ENCODE measurements around the gene KCNQ1OT1.

The KCNQ1OT1 gene

GRCh38 chr11:2730272-2731129, 30.7 kb upstream of the KCNQ1OT1 start:
- TF ChIP-seq EZH2phosphoT487 (IDR thresholded peaks at IDR 0.05; ENCODE audit: low read length): no peak
- no peak for TF ChIP-seq CTCF (IDR thresholded peaks at IDR 0.05; ENCODE audit: low read length)
- no peak for TF ChIP-seq EZH2 (optimal IDR thresholded peaks at IDR 0.05; ENCODE audit: low read depth, low read length)
- no peak overlapping the region for H3K4me2 ChIP-seq (ENCODE audit: low read depth, low read length)
- no peak for DNase-seq
- no peaks in the 10 kb centered on the region for H3K36me3 ChIP-seq (replicated peaks; ENCODE audit: insufficient read depth, low read length)
- no peaks in the 10 kb centered on the region for H3F3A ChIP-seq (ENCODE audit: insufficient read depth, low read length)
- no peak overlapping the region for H3K9ac ChIP-seq (ENCODE audit: low read length)
- no peaks in the 10 kb centered on the region for H3K9me3 ChIP-seq (replicated peaks; ENCODE audit: insufficient read depth, low read length)
- H3K4me3 ChIP-seq (ENCODE audit: low read length): no peak overlapping the region
- no peaks in the 10 kb centered on the region for H3K4me1 ChIP-seq (ENCODE audit: low read length)
- no peaks in the 10 kb centered on the region for H4K20me1 ChIP-seq (ENCODE audit: insufficient read depth, low read length)
- H3K79me2 ChIP-seq (ENCODE audit: low read length): no peaks in the 10 kb centered on the region
- no peak overlapping the region for H2AFZ ChIP-seq (ENCODE audit: low read length)
- H3K9me2 ChIP-seq (replicated peaks; ENCODE audit: insufficient read depth, low read length): no peaks in the 10 kb centered on the region
- H3K27ac ChIP-seq (ENCODE audit: low read length): no peak overlapping the region
- no peaks in the 10 kb centered on the region for H3K27me3 ChIP-seq (replicated peaks; ENCODE audit: insufficient read depth, low read length)

- Histone ChIP-seq H2AFZ (ENCODE audit: low read length) (no peak overlapping the region), H3K27ac (ENCODE audit: low read length) (no peak overlapping the region), H3K9me2 (replicated peaks; ENCODE audit: insufficient read depth, low read length) (no peaks in the 10 kb centered on the region), H3K9ac (ENCODE audit: low read length) (no peak overlapping the region), H3K36me3 (replicated peaks; ENCODE audit: insufficient read depth, low read length) (no peaks in the 10 kb centered on the region), H3K9me3 (replicated peaks; ENCODE audit: insufficient read depth, low read length) (no peaks in the 10 kb centered on the region), H3F3A (ENCODE audit: insufficient read depth, low read length) (no peaks in the 10 kb centered on the region), H3K4me3 (ENCODE audit: low read length) (no peak overlapping the region), H3K79me2 (ENCODE audit: low read length) (no peaks in the 10 kb centered on the region), H3K4me2 (ENCODE audit: low read depth, low read length) (no peak overlapping the region), H3K4me1 (ENCODE audit: low read length) (no peaks in the 10 kb centered on the region), H4K20me1 (ENCODE audit: insufficient read depth, low read length) (no peaks in the 10 kb centered on the region), H3K27me3 (replicated peaks; ENCODE audit: insufficient read depth, low read length) (no peaks in the 10 kb centered on the region)
- no peak for DNase-seq
- no peak for TF ChIP-seq EZH2 (optimal IDR thresholded peaks at IDR 0.05; ENCODE audit: low read depth, low read length)
- TF ChIP-seq CTCF (IDR thresholded peaks at IDR 0.05; ENCODE audit: low read length): no peak
- no peak for TF ChIP-seq EZH2phosphoT487 (IDR thresholded peaks at IDR 0.05; ENCODE audit: low read length)
Observed at GRCh38 chr11:2729841-2730240, 30.0 kb upstream of the KCNQ1OT1 start.

DNA sequence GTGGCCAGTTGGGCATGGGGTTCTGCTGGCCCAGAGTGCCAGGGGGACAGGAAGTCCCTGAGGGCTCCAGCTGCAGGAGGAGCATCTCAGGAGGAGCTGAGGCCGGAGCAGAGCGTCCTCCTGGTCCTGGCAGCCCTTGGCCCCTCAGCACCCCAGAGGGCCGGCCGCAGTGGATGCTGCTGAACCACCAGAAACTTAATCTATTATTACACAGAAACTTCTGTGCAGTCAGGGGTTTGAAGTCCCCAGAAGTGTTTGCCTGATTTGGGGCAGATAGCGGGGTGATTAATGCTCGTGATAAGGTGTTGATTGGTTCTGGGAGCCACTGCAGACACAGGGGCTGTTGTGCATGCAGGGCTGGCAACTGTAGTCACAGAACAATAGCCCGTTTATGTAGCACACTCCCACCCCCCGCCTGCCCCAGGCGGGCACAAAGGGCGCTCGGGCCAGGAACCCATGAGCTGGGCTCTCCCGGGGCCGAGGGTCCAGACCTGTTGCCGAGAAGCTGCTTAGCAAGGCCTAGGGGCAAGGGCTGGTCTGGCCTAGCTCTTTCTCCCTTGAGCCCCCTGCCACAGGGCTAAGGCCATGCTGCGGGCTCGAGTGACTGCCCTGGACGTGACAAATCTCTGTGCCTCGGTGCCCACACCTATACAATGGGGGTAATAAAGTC, 29.0 kb upstream of the KCNQ1OT1 start:
- TF ChIP-seq CTCF (IDR thresholded peaks at IDR 0.05; ENCODE audit: low read length) (no peak), EZH2 (optimal IDR thresholded peaks at IDR 0.05; ENCODE audit: low read depth, low read length) (no peak), EZH2phosphoT487 (IDR thresholded peaks at IDR 0.05; ENCODE audit: low read length) (no peak)
- Histone ChIP-seq H3K4me1 (ENCODE audit: low read length) (no peaks in the 10 kb centered on the region), H3K9ac (ENCODE audit: low read length) (no peak overlapping the region), H3F3A (ENCODE audit: insufficient read depth, low read length) (no peaks in the 10 kb centered on the region), H3K9me2 (replicated peaks; ENCODE audit: insufficient read depth, low read length) (no peaks in the 10 kb centered on the region), H3K27ac (ENCODE audit: low read length) (no peak overlapping the region), H2AFZ (ENCODE audit: low read length) (no peak overlapping the region), H3K36me3 (replicated peaks; ENCODE audit: insufficient read depth, low read length) (no peaks in the 10 kb centered on the region), H3K27me3 (replicated peaks; ENCODE audit: insufficient read depth, low read length) (no peaks in the 10 kb centered on the region), H3K4me3 (ENCODE audit: low read length) (no peak overlapping the region), H4K20me1 (ENCODE audit: insufficient read depth, low read length) (no peaks in the 10 kb centered on the region), H3K9me3 (replicated peaks; ENCODE audit: insufficient read depth, low read length) (no peaks in the 10 kb centered on the region), H3K4me2 (ENCODE audit: low read depth, low read length) (no peak overlapping the region), H3K79me2 (ENCODE audit: low read length) (no peaks in the 10 kb centered on the region)
- DNase-seq: no peak
